Neuronal stem cell (in vitro differentiated cells): Measurements from ENCODE around the gene RPL41.

Source experiments
- DNase-seq: peaks from one replicate; pipeline ENCODE4 v3.0.0-alpha.2; 2013; ENCODE audit warnings: low spot score
- H2AFZ ChIP-seq: one replicate; pipeline ENCODE4 v1.6.1; 2013; ENCODE audit warnings: mild to moderate bottlenecking, low read length, inconsistent platforms
- H2AK5ac ChIP-seq: 2 replicates; pipeline ENCODE4 v1.6.1; 2013; ENCODE audit warnings: low read depth, mild to moderate bottlenecking, inconsistent platforms, low read length, moderate library complexity, mixed read lengths
- H2BK120ac ChIP-seq: 2 replicates; pipeline ENCODE4 v1.6.1; 2013; ENCODE audit warnings: low read depth, mild to moderate bottlenecking, inconsistent platforms, low read length, moderate library complexity, mixed read lengths
- H2BK12ac ChIP-seq: one replicate; pipeline ENCODE4 v1.6.1; 2013; ENCODE audit warnings: low read length, inconsistent platforms
- H2BK15ac ChIP-seq: 2 replicates; pipeline ENCODE4 v1.6.1; 2013; ENCODE audit warnings: mild to moderate bottlenecking, low read length, inconsistent platforms, mixed read lengths
- H2BK5ac ChIP-seq: one replicate; pipeline ENCODE4 v1.6.1; 2013; ENCODE audit warnings: inconsistent platforms, mild to moderate bottlenecking, low read length, moderate library complexity
- H3K14ac ChIP-seq: one replicate; pipeline ENCODE4 v1.6.1; 2013; ENCODE audit warnings: low read length, inconsistent platforms
- H3K18ac ChIP-seq: 2 replicates; pipeline ENCODE4 v1.6.1; 2013; ENCODE audit warnings: low read length, inconsistent platforms
- H3K23ac ChIP-seq: 2 replicates; pipeline ENCODE4 v1.6.1; 2013; ENCODE audit warnings: low read depth, mild to moderate bottlenecking, mixed read lengths, low read length, inconsistent platforms; ENCODE audit not compliant: poor library complexity
- H3K27ac ChIP-seq: replicated peaks from 3 replicates; pipeline ENCODE4 v1.5.1; 2013; ENCODE audit warnings: low read length, inconsistent platforms
- H3K27me3 ChIP-seq, 3 experiments: 2 replicates each; pipeline ENCODE4 v1.6.1; 2013; ENCODE audit warnings: low read length in 3 of 3, mild to moderate bottlenecking in 2 of 3, inconsistent platforms in 1 of 3, low read depth in 1 of 3, mixed read lengths in 1 of 3, moderate library complexity in 1 of 3; ENCODE audit not compliant: control insufficient read depth in 3 of 3, insufficient read depth in 3 of 3
- H3K36me3 ChIP-seq, 2 donors: replicated peaks in 1 of 2; 2 replicates each; pipeline ENCODE4 v1.6.1; 2013; ENCODE audit warnings: low read length in 2 of 2; ENCODE audit not compliant: control insufficient read depth in 2 of 2, insufficient read depth in 2 of 2
- H3K4ac ChIP-seq: 2 replicates; pipeline ENCODE4 v1.6.1; 2013; ENCODE audit warnings: inconsistent platforms, mild to moderate bottlenecking, low read length, moderate library complexity
- H3K4me1 ChIP-seq, 2 donors: 1 replicate in 1 of 2; 2 replicates in 1 of 2; pipeline ENCODE4 v1.6.1; 2013; ENCODE audit warnings: low read length in 2 of 2, low read depth in 1 of 2; ENCODE audit not compliant: control insufficient read depth in 2 of 2, insufficient read depth in 1 of 2
- H3K4me2 ChIP-seq: one replicate; pipeline ENCODE4 v1.6.1; 2013; ENCODE audit warnings: mild to moderate bottlenecking, low read length, inconsistent platforms; ENCODE audit not compliant: insufficient read depth, poor library complexity, severe bottlenecking
- H3K4me3 ChIP-seq, 2 donors: 2 replicates each; pipeline ENCODE4 v1.5.1; 2013; ENCODE audit warnings: low read length in 2 of 2, mild to moderate bottlenecking in 2 of 2, inconsistent platforms in 1 of 2, moderate library complexity in 1 of 2
- H3K79me1 ChIP-seq: one replicate; pipeline ENCODE4 v1.6.1; 2013; ENCODE audit warnings: low read depth, mild to moderate bottlenecking, inconsistent platforms, low read length, moderate library complexity
- H3K9ac ChIP-seq: one replicate; pipeline ENCODE4 v1.6.1; 2013; ENCODE audit warnings: mild to moderate bottlenecking, low read depth, low read length, inconsistent platforms; ENCODE audit not compliant: poor library complexity
- H3K9me3 ChIP-seq, 2 donors: replicated peaks in 1 of 2; 2 replicates each; pipeline versions ENCODE3 to v1.6.1; 2013; ENCODE audit warnings: low read length in 2 of 2, mild to moderate bottlenecking in 2 of 2, inconsistent platforms in 1 of 2, low read depth in 1 of 2, mixed read lengths in 1 of 2, moderate library complexity in 1 of 2; ENCODE audit not compliant: control insufficient read depth in 2 of 2, insufficient read depth in 1 of 2
- H4K8ac ChIP-seq: one replicate; pipeline ENCODE4 v1.6.1; 2013; ENCODE audit warnings: low read depth, mild to moderate bottlenecking, inconsistent platforms, low read length, moderate library complexity
- H4K91ac ChIP-seq: one replicate; pipeline ENCODE4 v1.6.1; 2013; ENCODE audit warnings: low read length, low read depth, mild to moderate bottlenecking, inconsistent platforms; ENCODE audit not compliant: poor library complexity
- WGBS, 2 donors: extraction: QIAGEN DNeasy Blood & Tissue Kit; methylation state at CpG; one replicate each; pipeline ENCODE4 v1.1.7; 2013; ENCODE audit warnings: missing lambda C conversion rate in 2 of 2, mixed read lengths in 1 of 2; ENCODE audit not compliant: insufficient read length in 2 of 2, insufficient replicate concordance in 1 of 2; ENCODE audit errors: extremely low coverage in 2 of 2; 5-methylcytosine and 5-hydroxymethylcytosine counted together

RPL41 gene

DNA sequence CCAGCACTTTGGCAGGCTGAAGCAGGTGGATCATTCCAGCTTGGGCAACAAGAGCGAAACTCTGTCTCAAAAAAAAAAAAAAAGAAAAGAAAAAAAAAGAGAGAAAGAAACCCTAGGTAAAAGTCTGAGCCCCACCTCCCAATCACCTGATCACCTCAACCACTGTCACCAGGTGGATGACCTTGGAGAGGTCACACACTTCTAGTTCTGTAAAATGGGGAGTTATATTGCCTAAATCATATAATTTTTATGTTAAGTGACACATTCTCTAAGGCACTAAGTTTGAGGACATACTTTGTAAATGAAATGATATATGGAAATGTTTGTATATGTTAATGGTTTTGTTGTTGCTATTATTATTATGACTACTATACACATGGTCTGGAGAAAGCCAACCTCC, 38.0 kb upstream of the RPL41 start:
- no peaks in the 10 kb centered on the region for H3K79me1 ChIP-seq
- no peaks in the 10 kb centered on the region for H3K9me3 ChIP-seq
- peaks cover 0 to 45% (median 18%) of the 10 kb centered on the region in 3 experiments for H3K27me3 ChIP-seq
- no CpG with 5 or more reads among the region's 1 CpG for WGBS, 2 donors
- no peak overlapping the region for H3K4me3 ChIP-seq
- H3K4me2 ChIP-seq: no peak overlapping the region
- H2BK15ac ChIP-seq: no peak overlapping the region
- H2AFZ ChIP-seq: peak overlapping the region; percentile 99
- H3K36me3 ChIP-seq: no peaks in the 10 kb centered on the region
- peaks cover 9 to 12% of the 10 kb centered on the region in 2 donors for H3K4me1 ChIP-seq
- no peak overlapping the region for H2BK5ac ChIP-seq
- H2AK5ac ChIP-seq: no peak overlapping the region
- no peak for DNase-seq
- H3K27ac ChIP-seq: no peak overlapping the region
- H3K9ac ChIP-seq: no peak overlapping the region
- H3K4ac ChIP-seq: no peak overlapping the region
- no peak overlapping the region for H2BK12ac ChIP-seq
- H4K8ac ChIP-seq: no peak overlapping the region
- H2BK120ac ChIP-seq: no peak overlapping the region
- no peak overlapping the region for H3K23ac ChIP-seq
- no peak overlapping the region for H3K14ac ChIP-seq
- no peak overlapping the region for H4K91ac ChIP-seq
- no peak overlapping the region for H3K18ac ChIP-seq

- peak; percentile 71 for DNase-seq
- Histone ChIP-seq H3K4ac (no peak overlapping the region), H3K9ac (peak overlapping the region; percentile 70), H3K4me3 (peak overlapping the region; percentile 47 to 83), H3K4me2 (peak overlapping the region; percentile 95), H3K4me1 (peaks cover 9 to 12% of the 10 kb centered on the region in 2 donors), H3K9me3 (no peaks in the 10 kb centered on the region), H2AFZ (peak overlapping the region; percentile 99), H3K79me1 (no peaks in the 10 kb centered on the region), H4K8ac (peak overlapping the region; percentile 89), H3K23ac (peak overlapping the region; percentile 87), H3K27ac (no peak overlapping the region), H4K91ac (no peak overlapping the region), H2BK5ac (no peak overlapping the region), H3K14ac (no peak overlapping the region), H2BK120ac (peak overlapping the region; percentile 39), H3K36me3 (no peaks in the 10 kb centered on the region), H3K18ac (peak overlapping the region; percentile 96), H3K27me3 (peaks cover 0 to 52% (median 18%) of the 10 kb centered on the region in 3 experiments), H2AK5ac (peak overlapping the region; percentile 34), H2BK12ac (peak overlapping the region; percentile 60), H2BK15ac (peak overlapping the region; percentile 27)
- WGBS, 2 donors: no CpG with 5 or more reads among the region's 50 CpGs
Measured at GRCh38 chr12:56078931-56079722, 37.3 kb upstream of the RPL41 start.

DNA sequence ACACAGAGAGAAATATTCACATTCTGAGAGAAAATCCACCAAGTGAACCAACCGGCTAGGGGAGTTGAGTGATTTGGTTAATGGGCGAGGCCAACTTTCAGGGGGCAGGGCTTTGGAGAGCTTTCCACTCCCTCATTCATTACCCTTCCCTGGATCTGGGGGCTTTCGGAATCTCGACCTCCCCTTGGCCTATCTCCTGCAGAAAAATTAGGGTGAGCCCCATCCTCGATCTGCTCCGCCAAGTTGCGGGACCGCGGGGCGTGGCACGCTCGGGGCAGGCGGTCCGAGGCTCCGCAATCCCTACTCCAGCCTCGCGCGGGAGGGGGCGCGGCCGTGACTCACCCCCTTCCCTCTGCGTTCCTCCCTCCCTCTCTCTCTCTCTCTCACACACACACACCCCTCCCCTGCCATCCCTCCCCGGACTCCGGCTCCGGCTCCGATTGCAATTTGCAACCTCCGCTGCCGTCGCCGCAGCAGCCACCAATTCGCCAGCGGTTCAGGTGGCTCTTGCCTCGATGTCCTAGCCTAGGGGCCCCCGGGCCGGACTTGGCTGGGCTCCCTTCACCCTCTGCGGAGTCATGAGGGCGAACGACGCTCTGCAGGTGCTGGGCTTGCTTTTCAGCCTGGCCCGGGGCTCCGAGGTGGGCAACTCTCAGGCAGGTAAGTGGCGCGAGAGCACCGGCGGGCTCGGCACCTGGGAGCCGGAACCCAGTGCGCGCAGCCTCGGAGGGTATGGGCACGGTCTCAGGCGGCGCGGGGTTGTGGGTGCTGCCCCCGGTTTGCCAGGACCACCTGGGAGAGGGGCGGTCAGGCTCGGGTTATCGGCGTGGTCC, 36.5 kb upstream of the RPL41 start, which contains the start of gene ERBB3:
ERBB3 (plus strand) TSS at position 443 of the 833 bp plus-strand sequence; CDS start at position 579, 136 bp downstream.
- Histone ChIP-seq H3K23ac (peak within 1 kb of the TSS; percentile 96), H2AK5ac (peak within 1 kb of the TSS; percentile 46), H3K14ac (no peak within 1 kb of the TSS), H2BK5ac (no peak within 1 kb of the TSS), H2BK15ac (peak within 1 kb of the TSS; percentile 88), H3K4me3 (peak within 1 kb of the TSS; percentile 47 to 83), H3K4ac (no peak within 1 kb of the TSS), H3K27me3 (peaks cover 0 to 52% (median 18%) of the 10 kb centered on the region in 3 experiments), H3K4me1 (peaks cover 9 to 12% of the 10 kb centered on the region in 2 donors), H2AFZ (peak within 1 kb of the TSS; percentile 99), H3K9ac (peak within 1 kb of the TSS; percentile 80), H3K36me3 (no peaks in the 10 kb centered on the region), H2BK12ac (peak within 1 kb of the TSS; percentile 73), H4K8ac (peak within 1 kb of the TSS; percentile 89), H3K18ac (peak within 1 kb of the TSS; percentile 96), H2BK120ac (peak within 1 kb of the TSS; percentile 39), H3K9me3 (no peaks in the 10 kb centered on the region), H3K4me2 (peak within 1 kb of the TSS; percentile 95), H4K91ac (no peak within 1 kb of the TSS), H3K79me1 (no peaks in the 10 kb centered on the region), H3K27ac (no peak within 1 kb of the TSS)
- peak; percentile 56 for DNase-seq
- WGBS, 2 donors: no CpG with 5 or more reads among the region's 59 CpGs
